Measurements from ENCODE around the gene UNC13B.

DNA sequence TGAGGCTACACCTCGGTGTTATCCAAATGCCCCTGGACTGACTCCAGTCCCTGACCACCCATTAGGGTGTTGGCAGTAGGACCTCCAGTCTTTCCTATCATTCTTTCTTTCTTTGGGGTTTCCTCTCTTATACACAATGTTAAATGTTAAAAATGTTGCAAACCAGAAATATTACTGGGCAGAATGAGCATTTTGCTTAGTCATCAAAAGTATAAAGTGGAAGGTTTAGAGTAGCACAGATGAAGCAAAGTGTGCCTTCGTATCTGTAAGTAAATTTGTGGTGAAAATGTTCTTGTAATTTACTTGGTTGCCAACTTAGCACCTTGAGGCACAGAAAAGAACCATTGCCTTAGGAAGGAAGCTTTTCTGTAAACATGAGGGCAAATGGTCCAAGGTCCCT, 21.7 kb upstream of the UNC13B start:
- TF ChIP-seq, protein P1, sequence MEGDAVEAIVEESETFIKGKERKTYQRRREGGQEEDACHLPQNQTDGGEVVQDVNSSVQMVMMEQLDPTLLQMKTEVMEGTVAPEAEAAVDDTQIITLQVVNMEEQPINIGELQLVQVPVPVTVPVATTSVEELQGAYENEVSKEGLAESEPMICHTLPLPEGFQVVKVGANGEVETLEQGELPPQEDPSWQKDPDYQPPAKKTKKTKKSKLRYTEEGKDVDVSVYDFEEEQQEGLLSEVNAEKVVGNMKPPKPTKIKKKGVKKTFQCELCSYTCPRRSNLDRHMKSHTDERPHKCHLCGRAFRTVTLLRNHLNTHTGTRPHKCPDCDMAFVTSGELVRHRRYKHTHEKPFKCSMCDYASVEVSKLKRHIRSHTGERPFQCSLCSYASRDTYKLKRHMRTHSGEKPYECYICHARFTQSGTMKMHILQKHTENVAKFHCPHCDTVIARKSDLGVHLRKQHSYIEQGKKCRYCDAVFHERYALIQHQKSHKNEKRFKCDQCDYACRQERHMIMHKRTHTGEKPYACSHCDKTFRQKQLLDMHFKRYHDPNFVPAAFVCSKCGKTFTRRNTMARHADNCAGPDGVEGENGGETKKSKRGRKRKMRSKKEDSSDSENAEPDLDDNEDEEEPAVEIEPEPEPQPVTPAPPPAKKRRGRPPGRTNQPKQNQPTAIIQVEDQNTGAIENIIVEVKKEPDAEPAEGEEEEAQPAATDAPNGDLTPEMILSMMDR (IDR thresholded peaks at IDR 0.05): no peak
- TF ChIP-seq POLR2A (IDR thresholded peaks at IDR 0.05) (no peak), EP300 (IDR thresholded peaks at IDR 0.05) (no peak), POLR2AphosphoS5 (IDR thresholded peaks at IDR 0.05) (no peak)

Data from sigmoid colon (tissue), 4 donors.